Panc1 (cell line): ENCODE results near the gene TMEM132C. TPM values are rescaled to one million over a fixed set of nuclear protein-coding genes. Genes with fewer than 3 reads are reported as not detected.

Source experiments
- ATAC-seq: fragments of 200-7000 bp; cut with Tn5 transposase; 2 replicates; pipeline ENCODE4 v1.9.1; 2020; ENCODE audit warnings: mild to moderate bottlenecking, moderate library complexity
- BruUV-seq: library from RNA; stranded (reverse); fragments of 400-500 nt; replicated peaks from 2 replicates; lab custom pipeline; 2021; lab: Mats Ljungman, UMichigan
- CTCF ChIA-PET: fragments of 300-600 bp; sonication (Branson Sonifier 250); formaldehyde crosslinking; loops from one replicate; lab custom pipeline; 2022; ENCODE audit warnings: antibody characterized with exemption; lab: Charles Lee
- POLR2A ChIA-PET: fragments of 300-600 bp; sonication (Branson Sonifier 250); formaldehyde crosslinking; loops from one replicate; lab custom pipeline; 2022; ENCODE audit warnings: antibody characterized with exemption; lab: Charles Lee
- DNase-seq: peaks from one replicate; pipeline ENCODE4 v3.0.0-alpha.2; 2010; ENCODE audit warnings: low read depth, low spot score
- H3K27ac ChIP-seq: 2 replicates; pipeline ENCODE4 v1.5.1; 2011; ENCODE audit warnings: mild to moderate bottlenecking, low read length, inconsistent platforms
- H3K27me3 ChIP-seq: fragments of 200-500 bp; sonication (Bioruptor generic); 2 replicates; pipeline ENCODE4 v1.6.0; 2014; ENCODE audit warnings: low read length, inconsistent platforms; ENCODE audit not compliant: control insufficient read depth, insufficient read depth
- H3K36me3 ChIP-seq: fragments of 200-500 bp; sonication (Bioruptor generic); 2 replicates; pipeline ENCODE4 v1.5.1; 2014; ENCODE audit warnings: inconsistent platforms, mild to moderate bottlenecking, low read length, moderate library complexity; ENCODE audit not compliant: control insufficient read depth, insufficient read depth
- H3K4me1 ChIP-seq: 2 replicates; pipeline ENCODE4 v1.5.1; 2011; ENCODE audit warnings: inconsistent platforms, mild to moderate bottlenecking, low read length, moderate library complexity; ENCODE audit not compliant: control insufficient read depth, insufficient read depth
- H3K4me3 ChIP-seq, 2 experiments: 2 replicates each; pipeline ENCODE4 v1.5.1; 2011 to 2012; ENCODE audit warnings: low read depth in 2 of 2, low read length in 2 of 2, mild to moderate bottlenecking in 2 of 2, inconsistent platforms in 1 of 2, moderate library complexity in 1 of 2
- H3K9me3 ChIP-seq: fragments of 200-500 bp; sonication (Bioruptor generic); 2 replicates; pipeline ENCODE4 v1.5.1; 2014; ENCODE audit warnings: low read depth, mild to moderate bottlenecking, inconsistent platforms, low read length, moderate library complexity; ENCODE audit not compliant: control insufficient read depth, insufficient read depth
- POLR2AphosphoS5 ChIP-seq: IDR thresholded peaks from 2 replicates; pipeline ENCODE4 v1.6.1; 2012; ENCODE audit warnings: mild to moderate bottlenecking, low read depth, low read length, moderate library complexity
- SIN3A ChIP-seq: IDR thresholded peaks from 2 replicates; pipeline ENCODE4 v1.6.1; 2012; ENCODE audit warnings: low read depth, mild to moderate bottlenecking, low read length, moderate library complexity, borderline replicate concordance; ENCODE audit not compliant: insufficient read depth
- TCF7L2 ChIP-seq: IDR thresholded peaks from 2 replicates; pipeline ENCODE4 v1.6.1; 2011; ENCODE audit warnings: mild to moderate bottlenecking, low read depth, low read length, inconsistent platforms
- in situ Hi-C: cut with HindIII; loops from 2 replicates; pipeline ENCODE4 v1.10.0; 2016; ENCODE audit warnings: low sequenced_read_pairs, low pct_unique_long_range_greater_than_20kb
- intact Hi-C: fragments of 100-400 bp; cut with micrococcal nuclease; formaldehyde crosslinking; loops from one replicate; pipeline ENCODE4 v1.10.0; 2022; ENCODE audit not compliant: unreplicated experiment
- total RNA-seq: library from RNA; stranded (reverse); gene quantifications from one replicate; pipeline ENCODE4 v1.2.1, GENCODE V29; 2021; ENCODE audit not compliant: unreplicated experiment
- TF ChIP-seq, protein P1 (sequence below): fragments of 450-650 bp; IDR thresholded peaks from 2 replicates; pipeline ENCODE4 v1.5.1; 2017; ENCODE audit warnings: mild to moderate bottlenecking
- TF ChIP-seq, protein P2 (sequence below), 2 experiments: IDR thresholded peaks; 2 replicates each; pipeline ENCODE4 v1.6.1; 2011 to 2012; ENCODE audit warnings: low read depth in 2 of 2, control low read depth in 1 of 2, low read length in 1 of 2, mild to moderate bottlenecking in 1 of 2, moderate library complexity in 1 of 2; ENCODE audit not compliant: insufficient read depth in 1 of 2

Gene TMEM132C
- total RNA-seq, 1 experiment from 2014 or later = not detected

DNA sequence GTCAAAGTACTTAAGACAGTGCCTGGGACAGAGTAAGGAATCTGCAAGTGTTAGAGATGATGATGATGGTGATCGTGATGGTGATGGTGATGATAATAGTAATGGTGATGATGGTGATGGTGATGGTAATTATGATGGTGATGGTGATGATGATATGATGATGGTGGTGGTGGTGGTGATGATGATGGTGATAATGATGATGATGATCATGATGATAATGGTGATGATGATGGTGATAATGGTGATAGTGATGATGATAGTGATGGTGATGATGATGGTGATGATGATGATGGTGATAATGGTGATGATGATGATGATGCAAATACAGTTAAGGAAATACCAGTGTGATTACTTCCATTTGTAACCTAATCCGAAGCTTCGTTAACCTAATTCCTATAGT, 5.2 kb upstream of the TMEM132C start:
- Histone ChIP-seq H3K27ac (no peak overlapping the region), H3K27me3 (no peaks in the 10 kb centered on the region), H3K36me3 (no peaks in the 10 kb centered on the region), H3K4me1 (no peaks in the 10 kb centered on the region), H3K4me3 (no peak overlapping the region), H3K9me3 (no peaks in the 10 kb centered on the region)
- TF ChIP-seq, protein P1, sequence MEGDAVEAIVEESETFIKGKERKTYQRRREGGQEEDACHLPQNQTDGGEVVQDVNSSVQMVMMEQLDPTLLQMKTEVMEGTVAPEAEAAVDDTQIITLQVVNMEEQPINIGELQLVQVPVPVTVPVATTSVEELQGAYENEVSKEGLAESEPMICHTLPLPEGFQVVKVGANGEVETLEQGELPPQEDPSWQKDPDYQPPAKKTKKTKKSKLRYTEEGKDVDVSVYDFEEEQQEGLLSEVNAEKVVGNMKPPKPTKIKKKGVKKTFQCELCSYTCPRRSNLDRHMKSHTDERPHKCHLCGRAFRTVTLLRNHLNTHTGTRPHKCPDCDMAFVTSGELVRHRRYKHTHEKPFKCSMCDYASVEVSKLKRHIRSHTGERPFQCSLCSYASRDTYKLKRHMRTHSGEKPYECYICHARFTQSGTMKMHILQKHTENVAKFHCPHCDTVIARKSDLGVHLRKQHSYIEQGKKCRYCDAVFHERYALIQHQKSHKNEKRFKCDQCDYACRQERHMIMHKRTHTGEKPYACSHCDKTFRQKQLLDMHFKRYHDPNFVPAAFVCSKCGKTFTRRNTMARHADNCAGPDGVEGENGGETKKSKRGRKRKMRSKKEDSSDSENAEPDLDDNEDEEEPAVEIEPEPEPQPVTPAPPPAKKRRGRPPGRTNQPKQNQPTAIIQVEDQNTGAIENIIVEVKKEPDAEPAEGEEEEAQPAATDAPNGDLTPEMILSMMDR = no peak
- TF ChIP-seq, protein P2, sequence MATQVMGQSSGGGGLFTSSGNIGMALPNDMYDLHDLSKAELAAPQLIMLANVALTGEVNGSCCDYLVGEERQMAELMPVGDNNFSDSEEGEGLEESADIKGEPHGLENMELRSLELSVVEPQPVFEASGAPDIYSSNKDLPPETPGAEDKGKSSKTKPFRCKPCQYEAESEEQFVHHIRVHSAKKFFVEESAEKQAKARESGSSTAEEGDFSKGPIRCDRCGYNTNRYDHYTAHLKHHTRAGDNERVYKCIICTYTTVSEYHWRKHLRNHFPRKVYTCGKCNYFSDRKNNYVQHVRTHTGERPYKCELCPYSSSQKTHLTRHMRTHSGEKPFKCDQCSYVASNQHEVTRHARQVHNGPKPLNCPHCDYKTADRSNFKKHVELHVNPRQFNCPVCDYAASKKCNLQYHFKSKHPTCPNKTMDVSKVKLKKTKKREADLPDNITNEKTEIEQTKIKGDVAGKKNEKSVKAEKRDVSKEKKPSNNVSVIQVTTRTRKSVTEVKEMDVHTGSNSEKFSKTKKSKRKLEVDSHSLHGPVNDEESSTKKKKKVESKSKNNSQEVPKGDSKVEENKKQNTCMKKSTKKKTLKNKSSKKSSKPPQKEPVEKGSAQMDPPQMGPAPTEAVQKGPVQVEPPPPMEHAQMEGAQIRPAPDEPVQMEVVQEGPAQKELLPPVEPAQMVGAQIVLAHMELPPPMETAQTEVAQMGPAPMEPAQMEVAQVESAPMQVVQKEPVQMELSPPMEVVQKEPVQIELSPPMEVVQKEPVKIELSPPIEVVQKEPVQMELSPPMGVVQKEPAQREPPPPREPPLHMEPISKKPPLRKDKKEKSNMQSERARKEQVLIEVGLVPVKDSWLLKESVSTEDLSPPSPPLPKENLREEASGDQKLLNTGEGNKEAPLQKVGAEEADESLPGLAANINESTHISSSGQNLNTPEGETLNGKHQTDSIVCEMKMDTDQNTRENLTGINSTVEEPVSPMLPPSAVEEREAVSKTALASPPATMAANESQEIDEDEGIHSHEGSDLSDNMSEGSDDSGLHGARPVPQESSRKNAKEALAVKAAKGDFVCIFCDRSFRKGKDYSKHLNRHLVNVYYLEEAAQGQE (IDR thresholded peaks at IDR 0.05; ENCODE audit: insufficient read depth in 1 of 2, low read depth in 2 of 2, low read length in 1 of 2) = no peak
- TF ChIP-seq POLR2AphosphoS5 = no peak
- TF ChIP-seq SIN3A = no peak
- no peak for TF ChIP-seq TCF7L2
- ChIA-PET CTCF (no interaction called here), POLR2A (no interaction called here)
- intact Hi-C loops = no loop called here
- in situ Hi-C loops = no loop called here
- BruUV-seq = no TSS peak
- DNase-seq = no peak
- no peak for ATAC-seq

DNA sequence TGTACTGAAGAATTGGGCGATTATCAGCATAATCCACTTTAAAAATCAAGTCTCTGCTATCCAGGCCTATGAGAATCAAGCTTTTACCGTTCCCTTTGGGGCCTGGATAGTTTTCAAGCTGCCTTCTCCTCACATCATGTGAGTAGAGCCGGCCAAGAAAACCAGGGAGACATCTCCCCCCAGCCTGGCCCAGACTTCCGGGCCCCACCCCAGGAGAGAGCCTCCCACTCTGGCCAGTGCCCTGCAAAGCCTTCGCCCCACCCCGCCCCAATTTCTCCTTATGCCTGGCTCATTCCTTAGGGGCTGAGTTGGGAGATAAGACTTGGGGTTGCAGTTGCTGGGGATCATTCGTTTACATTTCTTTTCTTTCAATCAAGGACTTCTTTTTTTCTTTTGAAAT, 1.4 kb upstream of the TMEM132C start:
- in situ Hi-C loops = no loop called here
- ChIA-PET POLR2A (no interaction called here), CTCF (no interaction called here)
- no peaks in the 10 kb centered on the region for H3K36me3 ChIP-seq
- H3K4me3 ChIP-seq = no peak overlapping the region
- no peaks in the 10 kb centered on the region for H3K4me1 ChIP-seq
- intact Hi-C loops = no loop called here
- H3K9me3 ChIP-seq = no peaks in the 10 kb centered on the region
- BruUV-seq = no TSS peak
- TF ChIP-seq TCF7L2 (no peak), SIN3A (no peak), POLR2AphosphoS5 (no peak)
- TF ChIP-seq, protein P2 (IDR thresholded peaks at IDR 0.05; ENCODE audit: insufficient read depth in 1 of 2, low read depth in 2 of 2, low read length in 1 of 2) = no peak
- TF ChIP-seq, protein P1 = no peak
- no peak overlapping the region for H3K27ac ChIP-seq
- DNase-seq = no peak
- no peaks in the 10 kb centered on the region for H3K27me3 ChIP-seq
- ATAC-seq = no peak
